Measurements from ENCODE around the gene DPEP3. TPM values are rescaled to one million over a fixed set of nuclear protein-coding genes. Genes with fewer than 3 reads are reported as not detected.
"Not testable (repeated sequence)": the region's sequence is repeated elsewhere in the genome, so short reads cannot be mapped to it uniquely, and the experiment has no call there.

DPEP3 gene
- total RNA-seq, 1 donor from 2014 or later, result 0.14 TPM

- intact Hi-C loops (cut with micrococcal nuclease), result loop anchor here (10.0 kb wide), 1 partner anchor 1139 kb away; the partner anchor contains the start of genes CHTF8 and UTP4
These were observed 15.1 kb upstream of the DPEP3 start for GRCh38 chr16:67995423-67995822.

GRCh38 chr16:67994040-67994408 is 13.7 kb upstream of the DPEP3 start:
- intact Hi-C loops (cut with micrococcal nuclease), result loop anchor here (10.0 kb wide), 1 partner anchor 1141 kb away; the partner anchor contains the start of genes CHTF8 and UTP4

DNA sequence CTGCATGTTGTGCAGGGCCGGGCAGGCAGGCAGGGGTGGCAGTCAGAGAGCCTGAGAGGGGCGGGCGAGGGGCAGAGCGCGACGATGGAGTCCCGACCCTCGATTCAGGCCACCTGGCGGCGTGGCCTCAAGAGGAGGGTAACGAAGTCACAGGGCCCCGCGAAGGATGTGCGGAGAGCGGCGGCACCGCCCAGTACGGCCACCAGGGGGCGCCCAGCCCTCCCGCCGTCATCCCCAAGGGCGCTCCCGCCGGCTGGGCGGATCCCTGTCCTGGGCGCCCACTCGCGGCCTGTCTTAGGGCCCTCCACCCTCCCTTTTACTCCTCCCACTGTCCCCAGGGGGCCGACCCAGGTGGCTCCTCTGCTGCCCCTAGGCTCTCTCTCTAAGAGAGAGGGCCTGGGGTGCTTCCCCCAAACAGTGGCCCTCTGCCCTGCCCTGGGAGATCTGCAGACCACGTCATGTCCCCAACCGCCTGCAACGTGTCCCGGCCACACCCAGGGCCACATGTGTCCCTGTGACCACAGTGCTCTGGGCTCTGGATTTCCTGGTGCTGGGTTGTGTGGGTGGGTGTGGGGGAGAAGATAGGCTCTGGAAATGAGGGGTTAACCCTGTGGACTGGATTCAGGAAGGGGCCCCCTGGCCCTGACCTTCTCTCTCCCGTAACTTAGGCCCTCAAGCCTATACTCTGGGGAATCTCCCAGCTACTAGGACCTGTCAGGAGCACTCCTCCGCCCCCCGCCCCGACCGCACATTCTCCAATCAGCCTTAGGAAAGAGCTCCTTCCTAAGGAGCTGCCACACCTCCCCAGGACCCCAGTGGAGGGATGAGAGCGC is 13.1 kb upstream of the DPEP3 start:
- intact Hi-C loops (cut with micrococcal nuclease), result loop anchor here (1.0 to 10.0 kb wide), 5 partner anchors 30 to 1141 kb away; partner anchors contain the start of genes CHTF8, DDX28, DUS2 and PSMB10

GRCh38 chr16:67992661-67993206 is 12.4 kb upstream of the DPEP3 start:
- intact Hi-C loops (cut with micrococcal nuclease), result loop anchor here (1.0 to 10.0 kb wide), 5 partner anchors 31 to 1142 kb away; partner anchors contain the start of genes CHTF8, DDX28, DUS2 and PSMB10

GRCh38 chr16:67990018-67990386 is 9.7 kb upstream of the DPEP3 start:
- intact Hi-C loops (cut with micrococcal nuclease), result loop anchor here (10.0 kb wide), 1 partner anchor 1145 kb away; the partner anchor contains the start of genes CHTF8 and UTP4

DNA sequence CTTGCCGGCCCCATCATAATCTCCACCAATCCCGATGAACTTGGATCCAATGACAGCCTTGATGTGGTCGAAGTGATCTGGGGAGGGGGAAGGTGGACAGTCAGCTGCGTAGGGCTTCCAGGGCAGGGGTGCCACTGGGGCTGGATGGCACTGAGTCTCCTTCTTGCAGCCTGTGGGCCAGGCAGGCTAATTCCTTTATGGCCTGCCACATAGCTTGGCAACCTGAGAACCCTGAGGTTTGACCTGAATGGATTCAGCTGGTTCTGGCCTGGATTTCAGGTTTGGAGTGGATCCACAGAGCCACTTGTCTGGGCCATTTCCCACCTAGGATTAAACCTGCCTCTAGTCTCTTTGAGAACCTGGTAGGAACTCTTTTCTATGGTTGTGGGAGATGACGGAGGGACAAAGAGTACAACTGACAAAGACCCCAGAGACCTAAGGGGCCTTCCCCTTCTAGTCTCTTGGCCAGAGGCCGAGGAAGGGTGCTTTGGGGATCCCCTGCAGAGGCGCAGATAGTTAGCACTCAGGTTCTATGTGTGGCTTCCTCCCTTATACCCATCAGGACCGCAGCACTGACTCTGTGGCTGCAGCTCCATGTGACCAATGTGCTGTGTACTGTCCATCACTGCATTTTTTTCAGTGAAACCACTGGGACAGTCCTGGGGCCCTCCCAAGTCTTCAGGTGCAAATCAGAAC is 9.2 kb upstream of the DPEP3 start:
- intact Hi-C loops (cut with micrococcal nuclease), result loop anchor here (10.0 kb wide), 1 partner anchor 1145 kb away; the partner anchor contains the start of genes CHTF8 and UTP4

GRCh38 chr16:67988675-67989074 is 8.4 kb upstream of the DPEP3 start:
- intact Hi-C loops (cut with micrococcal nuclease), result no loop called here

- intact Hi-C loops (cut with micrococcal nuclease), result no loop called here
These were observed 7.3 kb upstream of the DPEP3 start for GRCh38 chr16:67987460-67988160.

GRCh38 chr16:67986949-67987348 is 6.7 kb upstream of the DPEP3 start:
- intact Hi-C loops (cut with micrococcal nuclease), result no loop called here

- intact Hi-C loops (cut with micrococcal nuclease), result loop anchor here (5.0 kb wide), 1 partner anchor 40 kb away; the partner anchor contains the start of genes DDX28 and DUS2
These were observed 1.9 kb upstream of the DPEP3 start for GRCh38 chr16:67982011-67982696.

- intact Hi-C loops (cut with micrococcal nuclease), result no loop called here
These were observed 2.7 kb downstream of the DPEP3 start for GRCh38 chr16:67977469-67978227.

GRCh38 chr16:67977005-67977404 is 3.3 kb downstream of the DPEP3 start:
- intact Hi-C loops (cut with micrococcal nuclease), result no loop called here

DNA sequence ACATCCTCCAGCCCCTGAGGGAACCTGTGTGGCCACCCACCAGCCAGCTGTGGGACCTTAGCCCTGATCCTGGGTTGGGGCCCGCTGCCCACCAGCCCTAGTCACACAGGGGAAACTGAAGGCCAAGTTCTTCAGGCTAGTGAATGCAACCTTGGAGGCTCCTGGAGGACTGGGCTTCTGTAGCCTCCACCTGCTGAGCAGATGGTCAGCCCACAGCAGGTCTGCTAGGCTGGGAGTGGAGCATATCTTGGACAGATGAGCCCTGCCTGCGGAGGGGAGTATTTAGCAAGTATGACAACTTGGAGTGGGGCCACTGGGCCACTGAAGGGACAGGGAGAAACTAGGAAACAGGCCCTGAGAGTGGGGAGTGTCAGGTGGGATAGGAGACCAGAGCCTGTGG is 4.1 kb downstream of the DPEP3 start:
- intact Hi-C loops (cut with micrococcal nuclease), result no loop called here

DNA sequence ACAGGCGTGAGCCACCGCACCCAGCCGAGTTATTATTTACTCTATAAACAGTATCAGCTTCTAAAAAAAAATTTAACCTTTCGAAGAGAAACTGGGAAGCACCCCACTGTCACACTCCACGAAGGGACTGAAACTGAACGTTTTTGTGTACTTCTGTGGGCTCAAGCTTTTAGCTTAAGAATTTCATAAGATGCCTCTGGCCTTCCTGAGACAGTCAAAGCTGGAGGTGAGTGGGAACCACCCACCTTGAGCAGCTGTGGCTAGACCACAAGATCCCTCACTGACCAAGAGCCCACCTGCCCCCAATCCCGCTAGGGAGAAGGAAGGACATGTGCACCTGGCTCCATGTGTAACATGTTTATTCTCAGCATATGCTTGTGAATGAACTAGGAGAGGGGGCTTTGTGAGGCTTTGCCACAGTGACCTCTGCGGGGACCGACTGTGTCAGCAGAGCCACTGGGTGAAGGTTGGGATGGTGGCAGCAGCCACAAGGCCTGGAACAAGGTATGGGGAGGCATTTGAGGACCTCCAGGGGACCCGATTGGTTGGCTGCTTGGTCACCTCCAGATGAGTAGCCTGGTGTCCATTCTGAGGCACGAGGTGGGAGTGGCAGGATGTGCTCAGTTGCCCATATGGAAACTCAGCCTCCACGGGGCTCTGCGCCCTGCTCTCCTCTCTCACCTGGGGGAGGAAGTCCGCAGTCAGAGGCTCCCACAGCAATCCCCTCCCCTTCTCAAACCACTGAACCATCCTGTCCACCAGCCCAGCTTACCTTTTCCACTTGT is 4.8 kb downstream of the DPEP3 start:
- intact Hi-C loops (cut with micrococcal nuclease), result no loop called here

- intact Hi-C loops (cut with micrococcal nuclease), result not testable (repeated sequence)
These were observed 8.0 kb downstream of the DPEP3 start for GRCh38 chr16:67972285-67972684.

GRCh38 chr16:67971111-67971510 is 9.2 kb downstream of the DPEP3 start:
- intact Hi-C loops (cut with micrococcal nuclease), result no loop called here

GRCh38 chr16:67969254-67970039 is 10.9 kb downstream of the DPEP3 start:
- intact Hi-C loops (cut with micrococcal nuclease), result loop anchor here (2.0 kb wide), 1 partner anchor 53 kb away; the partner anchor contains the start of genes DDX28 and DUS2
